ENCODE data around the gene SERGEF. TPM values are rescaled to one million over a fixed set of nuclear protein-coding genes. Genes with fewer than 3 reads are reported as not detected.

SERGEF gene
- total RNA-seq, 2 experiments from 2014 or later = 30.4 to 38.8 TPM

- ATAC-seq (no peak), DNase-seq (no peak)
- no peaks in the 10 kb centered on the region for H3K27me3 Mint-ChIP-seq
- H3K4me1 Mint-ChIP-seq = no peaks in the 10 kb centered on the region
- CTCF ChIA-PET = interaction anchor here (0.6 kb wide), 1 partner anchor 17 kb away, joined by 3 read pairs; no protein-coding TSS in a partner anchor
- H3K36me3 Mint-ChIP-seq = peaks cover 7% of the 10 kb centered on the region
- no peaks in the 10 kb centered on the region for H3K9me3 Mint-ChIP-seq (ENCODE audit: low read depth)
- no peak overlapping the region for H3K4me3 Mint-ChIP-seq
- H3K27ac Mint-ChIP-seq = no peak overlapping the region
These were observed 82.2 kb downstream of the SERGEF start for GRCh38 chr11:17930544-17931125.

- H3K9me3 Mint-ChIP-seq (ENCODE audit: low read depth) = no peaks in the 10 kb centered on the region
- CTCF ChIA-PET = interaction anchor here (1.8 kb wide), 1 partner anchor 15 kb away, joined by 4 read pairs; no protein-coding TSS in a partner anchor
- H3K4me1 Mint-ChIP-seq = no peaks in the 10 kb centered on the region
- peaks cover 7% of the 10 kb centered on the region for H3K36me3 Mint-ChIP-seq
- no peak overlapping the region for H3K4me3 Mint-ChIP-seq
- H3K27ac Mint-ChIP-seq = no peak overlapping the region
- no peaks in the 10 kb centered on the region for H3K27me3 Mint-ChIP-seq
- DNase-seq (no peak), ATAC-seq (no peak)
These were observed 83.7 kb downstream of the SERGEF start for GRCh38 chr11:17929171-17929570.

GRCh38 chr11:17927681-17928343 lies 85.0 kb downstream of the SERGEF start:
- H3K4me3 Mint-ChIP-seq = no peak overlapping the region
- no peaks in the 10 kb centered on the region for H3K9me3 Mint-ChIP-seq (ENCODE audit: low read depth)
- H3K4me1 Mint-ChIP-seq = no peaks in the 10 kb centered on the region
- ATAC-seq (no peak), DNase-seq (no peak)
- H3K36me3 Mint-ChIP-seq = peaks cover 6% of the 10 kb centered on the region
- CTCF ChIA-PET = no interaction called here
- H3K27me3 Mint-ChIP-seq = no peaks in the 10 kb centered on the region
- no peak overlapping the region for H3K27ac Mint-ChIP-seq

- CTCF ChIA-PET = no interaction called here
- DNase-seq (no peak), ATAC-seq (no peak)
- Mint-ChIP-seq H3K36me3 (peaks cover 2% of the 10 kb centered on the region), H3K4me1 (no peaks in the 10 kb centered on the region), H3K9me3 (ENCODE audit: low read depth) (no peaks in the 10 kb centered on the region), H3K27ac (no peak overlapping the region), H3K27me3 (no peaks in the 10 kb centered on the region), H3K4me3 (no peak overlapping the region)
These were observed 85.8 kb downstream of the SERGEF start for GRCh38 chr11:17927041-17927440.

GRCh38 chr11:17924713-17925112 lies 88.1 kb downstream of the SERGEF start:
- Mint-ChIP-seq H3K36me3 (peaks cover 1% of the 10 kb centered on the region), H3K27ac (no peak overlapping the region), H3K9me3 (ENCODE audit: low read depth) (no peaks in the 10 kb centered on the region), H3K4me1 (no peaks in the 10 kb centered on the region), H3K4me3 (no peak overlapping the region), H3K27me3 (no peaks in the 10 kb centered on the region)
- CTCF ChIA-PET = interaction anchor here (0.8 kb wide), 1 partner anchor 11 kb away, joined by 4 read pairs; no protein-coding TSS in a partner anchor
- DNase-seq (no peak), ATAC-seq (no peak)

GRCh38 chr11:17923217-17923616 lies 89.6 kb downstream of the SERGEF start:
- ATAC-seq (no peak), DNase-seq (no peak)
- CTCF ChIA-PET = no interaction called here
- no peaks in the 10 kb centered on the region for H3K27me3 Mint-ChIP-seq
- peaks cover 2% of the 10 kb centered on the region for H3K36me3 Mint-ChIP-seq
- no peak overlapping the region for H3K27ac Mint-ChIP-seq
- H3K4me3 Mint-ChIP-seq = no peak overlapping the region
- H3K9me3 Mint-ChIP-seq (ENCODE audit: low read depth) = no peaks in the 10 kb centered on the region
- no peaks in the 10 kb centered on the region for H3K4me1 Mint-ChIP-seq

GRCh38 chr11:17922416-17922788 lies 90.4 kb downstream of the SERGEF start:
- no peaks in the 10 kb centered on the region for H3K4me1 Mint-ChIP-seq
- CTCF ChIA-PET = no interaction called here
- H3K27me3 Mint-ChIP-seq = no peaks in the 10 kb centered on the region
- H3K9me3 Mint-ChIP-seq (ENCODE audit: low read depth) = no peaks in the 10 kb centered on the region
- H3K4me3 Mint-ChIP-seq = no peak overlapping the region
- ATAC-seq (no peak), DNase-seq (no peak)
- H3K36me3 Mint-ChIP-seq = peaks cover 2% of the 10 kb centered on the region
- no peak overlapping the region for H3K27ac Mint-ChIP-seq

- Mint-ChIP-seq H3K4me3 (no peak overlapping the region), H3K27me3 (no peaks in the 10 kb centered on the region), H3K27ac (no peak overlapping the region), H3K4me1 (no peaks in the 10 kb centered on the region), H3K36me3 (peaks cover 2% of the 10 kb centered on the region), H3K9me3 (ENCODE audit: low read depth) (no peaks in the 10 kb centered on the region)
- CTCF ChIA-PET = no interaction called here
- ATAC-seq (no peak), DNase-seq (no peak)
These were observed 91.0 kb downstream of the SERGEF start for GRCh38 chr11:17921659-17922415.

- peaks cover 5% of the 10 kb centered on the region for H3K4me1 Mint-ChIP-seq
- H3K9me3 Mint-ChIP-seq (ENCODE audit: low read depth) = no peaks in the 10 kb centered on the region
- peaks cover 2% of the 10 kb centered on the region for H3K36me3 Mint-ChIP-seq
- H3K27ac Mint-ChIP-seq = no peak overlapping the region
- ATAC-seq (no peak), DNase-seq (no peak)
- CTCF ChIA-PET = no interaction called here
- no peak overlapping the region for H3K4me3 Mint-ChIP-seq
- H3K27me3 Mint-ChIP-seq = no peaks in the 10 kb centered on the region
These were observed 94.7 kb downstream of the SERGEF start for GRCh38 chr11:17918049-17918605.

- ATAC-seq = no peak
- peaks cover 2% of the 10 kb centered on the region for H3K36me3 Mint-ChIP-seq
- CTCF ChIA-PET = no interaction called here
These were observed 95.3 kb downstream of the SERGEF start for GRCh38 chr11:17917556-17917955.

GRCh38 chr11:17915500-17916143 lies 97.2 kb downstream of the SERGEF start:
- no peak for ATAC-seq
- Mint-ChIP-seq H3K9me3 (ENCODE audit: low read depth) (no peaks in the 10 kb centered on the region), H3K27me3 (no peaks in the 10 kb centered on the region), H3K27ac (no peak overlapping the region), H3K4me1 (peaks cover 5% of the 10 kb centered on the region), H3K4me3 (no peak overlapping the region), H3K36me3 (peaks cover 1% of the 10 kb centered on the region)
- CTCF ChIA-PET = no interaction called here
- no peak for DNase-seq

More at GRCh38 chr11:17917556-17917955, 95.3 kb downstream of the SERGEF start:
- Mint-ChIP-seq H3K4me3 (no peak overlapping the region), H3K27ac (no peak overlapping the region), H3K4me1 (peaks cover 5% of the 10 kb centered on the region), H3K27me3 (no peaks in the 10 kb centered on the region), H3K9me3 (ENCODE audit: low read depth) (no peaks in the 10 kb centered on the region)
- no peak for DNase-seq

GRCh38 chr11:17914957-17915356 lies 97.9 kb downstream of the SERGEF start:
- no peak overlapping the region for H3K4me3 Mint-ChIP-seq
- ATAC-seq (no peak), DNase-seq (no peak)
- CTCF ChIA-PET = interaction anchor here (1.7 kb wide), 1 partner anchor 14 kb away, joined by 4 read pairs; no protein-coding TSS in a partner anchor
- peaks cover 1% of the 10 kb centered on the region for H3K36me3 Mint-ChIP-seq
- no peaks in the 10 kb centered on the region for H3K27me3 Mint-ChIP-seq
- H3K27ac Mint-ChIP-seq = no peak overlapping the region
- no peaks in the 10 kb centered on the region for H3K9me3 Mint-ChIP-seq (ENCODE audit: low read depth)
- H3K4me1 Mint-ChIP-seq = peaks cover 5% of the 10 kb centered on the region

GRCh38 chr11:17907046-17907445 lies 105.8 kb downstream of the SERGEF start:
- Mint-ChIP-seq H3K4me3 (no peak overlapping the region), H3K9me3 (ENCODE audit: low read depth) (no peaks in the 10 kb centered on the region), H3K27ac (no peak overlapping the region), H3K36me3 (no peaks in the 10 kb centered on the region), H3K4me1 (no peaks in the 10 kb centered on the region), H3K27me3 (no peaks in the 10 kb centered on the region)
- CTCF ChIA-PET = no interaction called here
- DNase-seq (no peak), ATAC-seq (no peak)
